ENCODE results near the gene THOC5.
"Not testable (repeated sequence)": the region's sequence is repeated elsewhere in the genome, so short reads cannot be mapped to it uniquely, and the experiment has no call there.

Gene THOC5

DNA sequence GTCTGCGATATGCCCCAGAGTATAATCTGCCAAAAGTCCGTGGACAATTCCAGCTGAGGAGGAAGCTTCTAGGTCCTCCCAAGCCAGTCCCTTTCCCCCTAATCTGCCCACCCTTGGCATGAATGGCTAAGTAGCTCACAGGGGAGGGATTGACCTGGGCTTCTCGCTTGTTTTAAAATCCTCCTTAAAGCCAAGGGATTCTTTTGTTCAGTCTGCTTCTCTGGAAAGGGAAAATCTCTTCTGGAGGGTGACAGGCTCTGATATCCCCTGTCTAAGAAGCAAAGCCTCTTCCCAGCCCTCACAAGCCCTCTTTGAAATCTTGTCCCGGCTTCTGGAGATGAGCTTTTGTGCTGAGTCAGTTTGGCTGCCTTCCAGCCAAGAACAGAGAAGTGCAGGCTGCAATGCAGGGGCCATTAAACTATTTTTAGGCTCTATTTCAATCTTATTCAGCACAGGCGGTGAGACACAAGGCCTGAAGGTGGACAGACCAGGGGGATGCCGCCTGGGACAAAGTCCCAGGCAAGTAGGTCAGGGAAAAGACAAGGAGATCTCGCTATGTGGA is 49.7 kb downstream of the THOC5 start:
- no peak for DNase-seq

DNA sequence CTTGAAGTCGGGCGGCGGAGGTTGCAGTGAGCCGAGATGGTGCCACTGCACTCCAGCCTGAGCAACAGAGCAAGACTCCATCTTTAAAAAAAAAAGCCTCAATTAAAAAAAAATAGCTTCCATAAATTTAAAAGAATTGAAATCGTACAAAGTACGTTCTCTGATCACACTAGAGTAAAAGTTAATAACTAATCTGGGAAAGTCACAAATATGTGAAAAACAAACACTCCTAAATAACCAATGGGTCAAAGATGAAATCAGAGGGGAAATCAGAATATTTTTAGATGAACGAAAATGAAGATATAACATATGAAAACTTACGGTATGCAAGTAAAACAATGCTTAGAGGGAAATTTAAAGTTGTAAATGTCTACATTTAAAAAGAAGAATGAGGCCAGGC is 53.7 kb downstream of the THOC5 start:
- DNase-seq, result no peak

DNA sequence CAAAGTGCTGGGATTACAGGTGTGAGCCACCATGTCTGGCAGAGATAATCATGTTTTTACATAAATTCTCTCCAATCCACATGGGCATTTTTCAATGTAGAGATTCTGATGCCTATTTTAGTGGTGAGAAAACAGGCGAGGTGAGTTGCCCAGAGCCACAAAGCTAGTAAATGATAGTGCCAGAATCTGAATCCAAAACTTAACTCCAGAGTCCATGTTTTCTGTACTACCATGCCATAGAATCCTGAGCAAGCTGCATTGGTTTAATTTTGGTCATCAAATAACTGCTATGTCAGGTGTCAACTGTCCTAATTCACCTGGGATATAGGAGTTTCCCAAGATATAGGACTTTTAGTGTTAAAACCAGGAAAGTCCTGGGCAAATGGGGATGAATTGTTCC is 59.9 kb downstream of the THOC5 start:
- no peak for DNase-seq

DNA sequence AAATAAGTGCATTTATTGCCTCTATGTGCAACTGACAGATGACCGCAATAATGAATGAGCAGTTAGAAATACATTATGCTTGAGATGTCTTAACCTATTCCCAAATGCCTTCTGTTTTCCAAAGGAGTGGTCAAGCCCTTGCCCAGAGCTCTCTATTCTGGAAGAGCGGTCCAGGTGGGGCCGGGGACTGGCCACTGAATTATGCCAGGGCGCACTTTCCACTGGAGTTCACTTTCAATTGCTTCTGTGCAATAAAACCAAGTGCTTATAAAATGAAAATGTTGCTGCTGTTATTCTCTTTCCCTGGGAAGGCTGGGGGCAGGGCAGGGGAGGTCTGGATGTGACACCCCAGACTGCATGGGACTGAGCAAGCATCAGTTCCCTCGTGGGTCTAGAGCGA is 62.5 kb downstream of the THOC5 start:
- no peak for DNase-seq

DNA sequence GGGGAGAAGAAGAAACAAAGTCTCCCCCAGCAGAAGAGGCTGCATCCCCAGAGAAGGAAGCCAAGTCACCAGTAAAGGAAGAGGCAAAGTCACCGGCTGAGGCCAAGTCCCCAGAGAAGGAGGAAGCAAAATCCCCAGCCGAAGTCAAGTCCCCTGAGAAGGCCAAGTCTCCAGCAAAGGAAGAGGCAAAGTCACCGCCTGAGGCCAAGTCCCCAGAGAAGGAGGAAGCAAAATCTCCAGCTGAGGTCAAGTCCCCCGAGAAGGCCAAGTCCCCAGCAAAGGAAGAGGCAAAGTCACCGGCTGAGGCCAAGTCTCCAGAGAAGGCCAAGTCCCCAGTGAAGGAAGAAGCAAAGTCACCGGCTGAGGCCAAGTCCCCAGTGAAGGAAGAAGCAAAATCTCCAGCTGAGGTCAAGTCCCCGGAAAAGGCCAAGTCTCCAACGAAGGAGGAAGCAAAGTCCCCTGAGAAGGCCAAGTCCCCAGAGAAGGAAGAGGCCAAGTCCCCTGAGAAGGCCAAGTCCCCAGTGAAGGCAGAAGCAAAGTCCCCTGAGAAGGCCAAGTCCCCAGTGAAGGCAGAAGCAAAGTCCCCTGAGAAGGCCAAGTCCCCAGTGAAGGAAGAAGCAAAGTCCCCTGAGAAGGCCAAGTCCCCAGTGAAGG is 64.3 kb downstream of the THOC5 start:
- not testable (repeated sequence) for DNase-seq

DNA sequence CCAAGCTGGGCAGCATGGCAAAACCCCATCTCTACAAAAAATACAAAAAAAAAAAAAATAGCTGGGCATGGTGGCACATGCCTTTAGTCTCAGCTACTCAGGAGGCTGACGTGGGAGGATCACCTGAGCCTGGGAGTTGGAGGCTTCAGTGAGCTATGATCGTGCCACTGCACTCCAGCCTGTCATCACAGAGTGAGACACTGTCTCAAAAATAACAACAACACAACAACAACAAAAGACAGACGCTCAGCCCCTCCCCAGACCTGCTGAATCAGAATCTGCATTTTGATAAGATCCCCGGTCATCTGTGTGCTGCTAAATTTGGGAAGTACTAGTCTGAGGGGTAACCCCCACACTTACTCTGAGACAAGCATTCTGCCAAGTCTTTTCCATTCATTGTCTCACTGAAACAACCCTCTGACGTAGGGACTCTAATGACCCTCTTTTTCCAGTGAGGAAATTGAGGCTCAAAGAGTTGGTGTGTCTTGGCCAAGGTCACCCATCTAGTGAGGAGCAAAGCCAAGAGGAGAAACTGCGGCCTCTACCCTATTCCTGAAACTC is 66.1 kb downstream of the THOC5 start:
- no peak for DNase-seq

DNA sequence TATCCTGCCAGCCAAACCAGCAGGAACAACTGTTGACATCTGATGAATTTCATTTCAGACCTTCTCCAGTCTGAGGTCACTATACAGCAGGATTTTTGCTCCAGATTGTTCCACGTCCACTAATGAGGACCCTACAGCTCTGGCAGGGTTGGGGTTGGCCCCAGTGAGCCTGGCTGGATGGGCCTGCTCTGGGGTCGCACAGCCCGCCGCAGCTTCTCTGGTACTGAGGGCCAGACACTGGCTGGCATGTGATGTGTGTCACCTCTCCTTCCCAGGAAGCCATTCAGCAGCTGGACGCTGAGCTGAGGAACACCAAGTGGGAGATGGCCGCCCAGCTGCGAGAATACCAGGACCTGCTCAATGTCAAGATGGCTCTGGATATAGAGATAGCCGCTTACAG is 68.1 kb downstream of the THOC5 start:
- DNase-seq, result no peak

DNA sequence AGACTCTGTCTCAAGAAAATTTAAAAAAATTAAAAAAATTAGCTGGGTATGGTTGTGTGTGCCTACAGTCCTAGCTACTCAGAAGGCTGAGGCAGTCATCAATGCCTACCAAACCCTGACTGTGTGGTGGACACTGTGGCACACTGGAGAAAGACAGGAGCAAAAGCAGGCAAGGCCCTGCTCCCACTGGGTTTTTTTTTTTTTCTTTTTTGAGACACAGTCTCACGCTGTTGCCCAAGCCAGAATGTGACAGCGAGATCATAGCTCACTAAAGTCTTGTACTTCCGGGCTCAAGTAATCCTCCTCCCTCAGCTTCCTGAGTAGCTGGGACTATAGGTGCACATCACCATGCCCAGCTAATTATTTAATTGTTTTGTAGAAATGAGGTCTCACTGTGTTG is 68.9 kb downstream of the THOC5 start:
- no peak for DNase-seq

DNA sequence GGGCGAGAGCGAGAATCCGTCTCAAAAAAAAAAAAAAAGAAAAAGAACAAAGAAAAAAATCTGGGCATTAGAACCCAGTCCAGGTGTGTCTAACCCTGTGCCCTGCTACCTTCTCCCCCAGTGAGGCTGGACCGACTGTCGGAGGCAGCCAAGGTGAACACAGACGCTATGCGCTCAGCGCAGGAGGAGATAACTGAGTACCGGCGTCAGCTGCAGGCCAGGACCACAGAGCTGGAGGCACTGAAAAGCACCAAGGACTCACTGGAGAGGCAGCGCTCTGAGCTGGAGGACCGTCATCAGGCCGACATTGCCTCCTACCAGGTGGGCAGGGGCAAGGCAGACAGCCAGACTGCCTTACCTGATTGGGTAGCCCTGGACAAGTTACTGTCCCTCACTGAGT is 70.3 kb downstream of the THOC5 start:
- no peak for DNase-seq

DNA sequence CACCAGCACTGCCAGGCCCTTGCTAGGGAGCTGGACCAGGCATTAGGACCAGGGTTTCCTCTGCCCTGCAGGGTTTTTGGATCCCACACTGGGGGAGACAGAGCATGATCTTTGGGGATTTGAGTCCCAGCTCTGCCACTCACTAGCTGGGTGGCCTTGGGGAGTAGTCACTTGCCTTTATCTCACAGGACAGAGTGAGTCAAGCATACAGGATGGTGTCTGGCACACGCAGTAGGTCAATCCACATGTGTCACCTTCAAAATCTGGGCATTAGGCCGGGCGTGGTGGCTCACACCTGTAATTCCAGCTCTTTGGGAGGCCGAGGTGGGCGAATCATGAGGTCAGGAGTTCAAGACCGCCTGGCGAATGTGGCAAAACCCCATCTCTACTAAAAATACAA is 70.8 kb downstream of the THOC5 start:
- DNase-seq, result no peak

DNA sequence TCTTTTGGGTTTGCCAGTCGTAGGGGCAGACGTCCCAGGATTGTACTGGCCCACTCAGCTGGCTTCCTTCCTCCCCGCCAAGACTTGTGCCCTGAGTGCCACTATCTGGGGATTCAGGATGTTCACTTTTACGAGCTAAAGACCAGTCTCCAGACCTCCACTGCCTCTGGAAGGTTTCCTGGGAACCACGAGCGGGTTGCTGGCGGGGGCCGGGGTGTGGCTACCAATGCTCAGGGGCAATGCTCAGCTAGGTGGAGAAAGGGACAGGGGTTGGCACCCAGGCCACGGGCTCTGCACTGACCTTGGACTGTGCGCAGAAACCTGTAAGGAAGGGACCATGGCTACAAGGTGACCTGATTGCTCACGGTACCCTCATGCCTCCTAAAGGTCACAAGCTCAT is 71.3 kb downstream of the THOC5 start:
- DNase-seq, result no peak

DNA sequence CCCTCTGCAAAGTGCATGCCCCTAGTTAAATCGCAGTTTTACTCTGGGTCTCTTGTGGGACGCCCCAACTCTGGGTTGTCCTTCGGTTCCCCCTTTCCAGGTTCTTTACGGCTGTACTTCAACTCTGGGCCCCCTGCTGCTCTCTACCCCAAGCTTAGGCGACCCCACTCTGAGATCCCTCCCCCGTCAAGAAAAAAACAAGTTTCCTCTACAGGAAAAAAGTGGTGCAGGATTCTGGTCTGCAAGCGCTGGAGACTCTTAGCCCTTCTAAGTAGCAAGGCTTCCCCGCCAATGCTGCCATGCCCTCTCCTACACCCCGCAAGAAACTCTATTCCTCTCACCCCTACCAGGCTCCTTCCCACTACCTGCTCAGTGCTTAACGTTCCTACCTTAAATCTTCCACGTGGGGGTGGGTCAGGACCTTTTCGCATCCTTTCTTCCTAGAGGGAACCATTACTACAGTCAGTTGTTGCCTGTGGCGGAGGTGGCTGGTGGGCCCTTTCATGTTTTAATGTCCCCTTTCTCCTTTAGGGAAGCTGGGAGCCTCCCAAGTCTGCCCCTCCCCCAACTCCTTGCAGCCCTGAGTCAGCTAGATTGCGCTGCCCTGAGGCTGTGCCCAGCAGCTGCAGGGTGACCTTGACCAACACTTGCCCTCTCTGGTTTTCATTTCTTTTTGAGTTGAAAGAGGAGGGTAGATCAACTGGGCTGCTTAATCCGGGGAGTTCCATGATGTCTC is 72.1 kb downstream of the THOC5 start:
- DNase-seq, result no peak

DNA sequence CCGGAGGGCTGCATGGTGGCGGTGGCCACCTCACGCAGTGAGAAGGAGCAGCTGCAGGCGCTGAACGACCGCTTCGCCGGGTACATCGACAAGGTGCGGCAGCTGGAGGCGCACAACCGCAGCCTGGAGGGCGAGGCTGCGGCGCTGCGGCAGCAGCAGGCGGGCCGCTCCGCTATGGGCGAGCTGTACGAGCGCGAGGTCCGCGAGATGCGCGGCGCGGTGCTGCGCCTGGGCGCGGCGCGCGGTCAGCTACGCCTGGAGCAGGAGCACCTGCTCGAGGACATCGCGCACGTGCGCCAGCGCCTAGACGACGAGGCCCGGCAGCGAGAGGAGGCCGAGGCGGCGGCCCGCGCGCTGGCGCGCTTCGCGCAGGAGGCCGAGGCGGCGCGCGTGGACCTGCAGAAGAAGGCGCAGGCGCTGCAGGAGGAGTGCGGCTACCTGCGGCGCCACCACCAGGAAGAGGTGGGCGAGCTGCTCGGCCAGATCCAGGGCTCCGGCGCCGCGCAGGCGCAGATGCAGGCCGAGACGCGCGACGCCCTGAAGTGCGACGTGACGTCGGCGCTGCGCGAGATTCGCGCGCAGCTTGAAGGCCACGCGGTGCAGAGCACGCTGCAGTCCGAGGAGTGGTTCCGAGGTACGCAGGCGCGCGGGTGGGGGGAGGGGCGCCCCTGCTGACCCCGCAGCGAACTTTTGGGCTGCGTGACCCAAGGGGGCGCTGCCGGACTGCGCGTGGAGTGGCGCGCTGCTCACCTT is 72.9 kb downstream of the THOC5 start:
- no peak for DNase-seq

DNA sequence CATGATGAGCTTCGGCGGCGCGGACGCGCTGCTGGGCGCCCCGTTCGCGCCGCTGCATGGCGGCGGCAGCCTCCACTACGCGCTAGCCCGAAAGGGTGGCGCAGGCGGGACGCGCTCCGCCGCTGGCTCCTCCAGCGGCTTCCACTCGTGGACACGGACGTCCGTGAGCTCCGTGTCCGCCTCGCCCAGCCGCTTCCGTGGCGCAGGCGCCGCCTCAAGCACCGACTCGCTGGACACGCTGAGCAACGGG is 73.4 kb downstream of the THOC5 start:
- no peak for DNase-seq

DNA sequence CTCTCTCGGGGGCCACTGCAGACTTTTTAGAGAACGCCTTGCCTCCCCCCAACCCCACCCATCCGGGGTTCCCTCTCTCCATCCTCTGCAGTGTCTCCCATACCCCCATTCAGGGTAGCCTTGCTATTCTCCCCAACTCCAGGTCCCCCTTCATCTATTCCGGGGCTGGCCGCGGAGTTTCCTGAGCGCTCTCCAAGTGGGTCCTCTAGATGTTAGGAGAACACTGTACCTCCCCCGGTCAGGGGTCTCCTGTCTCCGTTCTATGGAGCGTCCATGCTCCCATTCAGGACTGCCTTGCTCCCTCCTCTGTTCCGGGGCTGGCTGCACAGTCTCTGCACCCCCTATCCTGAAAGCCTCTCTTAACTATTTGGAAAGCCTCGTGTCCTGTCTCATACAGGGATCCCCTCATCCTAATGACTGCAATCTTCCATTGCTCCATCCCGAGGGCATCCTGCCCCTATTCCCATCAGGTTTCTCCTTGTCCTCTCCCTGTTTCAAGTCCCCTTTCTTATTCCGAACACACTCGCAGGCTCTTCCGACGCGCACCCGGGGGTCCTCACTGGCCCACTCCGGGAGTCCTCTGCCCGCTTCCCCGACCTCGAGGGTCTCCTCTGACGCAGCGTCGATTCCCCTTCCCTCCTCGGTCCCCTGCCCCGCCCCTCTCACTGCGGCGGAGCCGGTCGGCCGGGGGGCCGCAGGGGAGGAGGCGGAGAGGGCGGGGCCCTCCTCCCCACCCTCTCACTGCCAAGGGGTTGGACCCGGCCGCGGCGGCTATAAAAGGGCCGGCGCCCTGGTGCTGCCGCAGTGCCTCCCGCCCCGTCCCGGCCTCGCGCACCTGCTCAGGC is 73.9 kb downstream of the THOC5 start, which contains the start of gene NEFH:
Gene NEFH (plus strand): TSS at position 802 of the 845 bp plus-strand sequence. CDS start 45 bp downstream, outside the sequence.
- DNase-seq, result peak; percentile 5

DNA sequence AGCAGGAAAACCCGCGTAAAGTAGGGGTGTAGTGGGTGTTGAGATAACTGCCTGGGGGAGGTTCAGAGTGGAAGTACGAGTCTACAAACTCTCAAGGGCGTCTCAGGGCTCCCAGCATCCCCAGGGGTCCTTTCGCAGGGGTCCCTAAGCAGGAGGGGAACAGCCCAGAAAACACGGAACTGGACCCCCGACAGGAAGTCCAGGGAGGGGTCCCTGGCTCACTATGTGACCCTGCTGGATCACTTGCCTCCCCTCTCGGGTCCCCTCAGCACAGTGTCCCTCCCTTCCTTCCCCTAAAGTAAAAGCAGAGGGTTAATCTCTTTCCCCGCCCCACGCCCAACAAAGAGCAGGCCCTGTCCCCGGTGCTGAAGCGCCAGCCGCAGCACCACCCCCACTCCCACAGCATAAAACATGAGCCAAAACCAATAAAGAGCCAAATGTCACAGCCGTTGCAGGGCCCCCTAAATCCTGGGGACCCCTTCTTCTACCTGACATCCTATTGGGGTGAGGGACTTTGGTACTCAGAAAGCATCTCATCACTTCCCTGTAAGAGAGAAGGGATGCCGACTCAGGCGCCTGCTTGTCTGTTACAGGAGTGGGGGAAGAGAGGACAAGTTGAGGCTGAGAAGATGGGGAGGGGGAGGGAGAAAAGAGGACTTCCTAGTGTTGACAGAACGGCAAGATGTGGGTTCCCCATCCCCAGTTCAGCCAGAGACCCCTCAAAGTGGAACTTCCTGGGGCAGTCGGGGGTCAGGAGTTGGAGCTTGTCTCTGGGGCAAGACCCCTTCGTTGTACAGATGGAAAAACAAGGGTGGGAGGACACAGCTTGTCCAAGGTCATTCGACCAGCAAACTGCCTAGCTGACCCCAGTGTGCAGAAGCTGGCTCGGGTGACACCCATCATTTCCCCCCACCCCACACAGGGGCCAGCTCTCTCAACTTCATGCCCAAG is 75.0 kb downstream of the THOC5 start:
- DNase-seq, result no peak

DNA sequence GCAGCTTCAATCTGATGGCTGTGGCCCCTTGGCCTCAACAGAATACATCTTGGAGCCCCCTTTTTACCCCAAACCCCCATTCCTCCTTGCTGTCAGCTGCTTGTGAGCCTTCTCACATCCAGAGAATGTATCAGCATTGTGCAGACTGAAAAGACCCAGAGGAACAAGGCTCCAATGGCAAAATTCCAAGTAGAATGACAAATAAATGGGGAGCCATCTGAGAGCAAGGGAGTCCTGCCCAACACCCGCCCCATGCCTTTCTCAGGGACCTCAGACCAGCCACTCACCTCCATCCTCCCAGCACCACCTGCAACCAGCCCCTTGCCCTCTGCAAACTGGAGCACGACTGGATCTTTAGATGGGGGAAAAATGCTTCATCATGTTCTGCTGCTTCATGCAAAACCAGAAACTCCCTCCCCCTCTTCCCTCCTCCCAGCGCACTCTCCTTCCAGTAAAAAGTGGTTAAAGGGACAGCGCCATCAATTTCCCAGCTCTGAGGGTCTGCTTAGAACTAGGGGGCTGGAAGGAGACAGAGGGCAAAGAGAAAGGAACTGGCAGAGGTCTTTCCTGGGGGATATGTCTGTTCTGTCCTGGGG is 75.7 kb downstream of the THOC5 start:
- peak; percentile 39 for DNase-seq

DNA sequence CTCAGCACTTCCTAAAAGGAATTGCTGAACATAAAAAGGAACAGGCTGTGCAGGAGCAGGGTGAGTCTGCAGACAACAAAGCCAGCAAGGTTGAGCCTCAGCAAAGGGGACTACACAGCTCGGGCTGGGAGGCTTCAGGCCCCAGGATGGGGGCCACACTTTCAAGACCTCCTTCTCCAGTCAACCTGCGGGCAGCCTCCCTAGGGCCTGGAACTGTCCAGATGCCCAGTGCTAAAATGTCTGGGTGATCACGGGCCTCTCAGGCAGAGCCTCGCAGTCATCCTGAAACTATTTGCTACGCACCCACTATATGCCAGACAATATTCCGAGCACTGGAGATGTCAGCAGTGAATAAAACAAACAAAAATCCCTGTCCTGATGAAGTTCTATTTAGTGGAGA is 77.4 kb downstream of the THOC5 start:
- DNase-seq, result no peak

DNA sequence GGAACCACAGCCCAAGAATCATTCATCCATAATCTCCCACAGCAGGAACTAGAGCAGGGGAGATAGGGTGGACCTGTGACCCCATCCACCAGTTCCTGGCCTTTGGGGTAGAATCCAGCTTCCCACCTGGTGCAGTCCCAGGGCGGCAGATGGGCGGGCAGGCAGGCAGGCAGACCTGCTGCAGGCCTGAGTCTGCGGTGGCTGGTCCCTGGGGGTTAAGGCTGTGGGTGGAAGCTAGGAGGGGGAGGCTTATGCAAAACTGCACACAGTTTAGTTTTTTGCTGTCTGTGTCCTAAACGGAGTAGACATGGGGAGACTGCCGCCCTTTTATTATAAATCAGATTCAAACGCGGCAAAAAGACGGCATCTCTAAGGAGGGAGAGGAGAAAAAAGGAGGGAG is 78.0 kb downstream of the THOC5 start:
- no peak for DNase-seq

DNA sequence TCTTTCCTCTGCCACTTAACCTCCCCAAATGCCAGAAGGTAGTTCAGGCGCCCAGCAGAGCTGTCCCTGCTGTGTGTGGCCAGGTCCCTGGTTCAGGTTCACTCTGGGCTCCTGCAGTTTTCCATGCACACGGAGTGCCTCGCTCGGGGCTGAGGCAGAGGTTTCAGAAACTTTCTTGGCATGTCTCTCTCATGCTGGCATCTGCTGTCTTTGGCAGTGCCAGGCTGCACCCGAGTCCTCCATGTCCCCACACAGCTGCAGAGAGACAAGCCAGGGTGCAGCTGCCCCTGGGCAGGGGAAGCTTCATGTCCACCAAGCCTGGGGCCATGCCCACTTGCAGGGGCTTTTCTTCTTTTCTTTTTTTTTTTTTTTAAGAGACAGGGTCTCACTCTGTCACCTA is 80.6 kb downstream of the THOC5 start:
- no peak for DNase-seq
